Activated T-cell treated with anti-CD3 and anti-CD28 coated beads for 48 hours (primary cell): ENCODE results near the gene TMEM14B.
"Not testable (repeated sequence)": the region's sequence is repeated elsewhere in the genome, so short reads cannot be mapped to it uniquely, and the experiment has no call there.

Experiments
- DNase-seq: peaks from one replicate; pipeline ENCODE4 v3.0.0-alpha.2; 2020; ENCODE audit warnings: low read depth

Gene TMEM14B

DNA sequence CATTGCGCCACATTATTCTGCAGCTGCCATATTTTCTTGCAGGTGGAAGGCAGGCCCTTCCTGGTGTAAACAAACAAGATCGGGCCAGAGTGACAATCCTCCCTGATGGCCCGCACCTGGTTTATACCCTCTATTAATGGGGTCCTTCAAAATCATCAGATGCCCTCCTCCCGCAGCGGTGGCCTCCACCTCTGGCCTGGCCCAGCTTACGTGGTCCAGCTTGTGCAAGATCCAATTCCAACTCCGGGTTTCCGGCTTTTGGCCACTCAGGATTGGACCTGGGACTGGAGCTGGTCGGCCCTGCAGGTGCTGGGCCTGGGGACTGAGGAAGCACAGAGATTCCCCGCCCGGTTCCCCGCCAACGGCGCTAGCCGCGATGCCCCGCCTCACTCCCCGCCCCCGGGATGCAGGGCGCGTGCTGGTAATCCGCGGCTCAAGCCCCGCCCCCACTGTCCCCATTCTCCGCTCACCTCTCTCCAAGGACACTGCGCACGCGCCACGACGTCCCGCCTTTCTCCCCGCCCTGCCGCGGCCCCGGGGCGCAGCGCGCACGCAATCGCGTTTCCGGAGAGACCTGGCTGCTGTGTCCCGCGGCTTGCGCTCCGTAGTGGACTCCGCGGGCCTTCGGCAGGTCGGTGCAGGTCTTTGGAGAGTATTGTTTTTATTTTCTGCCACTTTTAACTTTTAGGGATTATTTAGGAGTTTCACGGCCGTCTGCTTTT is at the start of gene TMEM14B:
TSS of gene TMEM14B (plus strand) at position 555 of the 722 bp plus-strand sequence. CDS start 1,441 bp downstream, outside the sequence.
- peak; percentile 100 for DNase-seq

DNA sequence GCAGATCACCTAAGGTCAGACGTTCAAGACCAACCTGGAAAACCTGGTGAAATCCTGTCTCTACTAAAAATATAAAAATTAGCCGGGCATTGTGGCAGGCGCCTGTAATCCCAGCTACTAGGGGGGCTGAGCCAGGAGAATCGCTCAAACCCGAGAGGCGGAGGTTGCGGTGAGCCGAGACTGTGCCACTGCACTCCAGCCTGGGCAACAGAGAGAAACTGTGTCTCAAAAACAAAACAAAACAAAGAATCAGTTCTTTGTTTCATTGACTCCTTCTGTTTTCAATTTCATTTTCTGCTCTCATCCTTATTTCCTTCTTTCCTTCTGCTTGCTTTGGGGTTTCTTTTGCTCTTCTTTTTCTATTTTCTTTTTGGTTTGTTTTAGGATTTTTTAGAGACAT is 33.6 kb upstream of the TMEM14B start:
- no peak for DNase-seq

DNA sequence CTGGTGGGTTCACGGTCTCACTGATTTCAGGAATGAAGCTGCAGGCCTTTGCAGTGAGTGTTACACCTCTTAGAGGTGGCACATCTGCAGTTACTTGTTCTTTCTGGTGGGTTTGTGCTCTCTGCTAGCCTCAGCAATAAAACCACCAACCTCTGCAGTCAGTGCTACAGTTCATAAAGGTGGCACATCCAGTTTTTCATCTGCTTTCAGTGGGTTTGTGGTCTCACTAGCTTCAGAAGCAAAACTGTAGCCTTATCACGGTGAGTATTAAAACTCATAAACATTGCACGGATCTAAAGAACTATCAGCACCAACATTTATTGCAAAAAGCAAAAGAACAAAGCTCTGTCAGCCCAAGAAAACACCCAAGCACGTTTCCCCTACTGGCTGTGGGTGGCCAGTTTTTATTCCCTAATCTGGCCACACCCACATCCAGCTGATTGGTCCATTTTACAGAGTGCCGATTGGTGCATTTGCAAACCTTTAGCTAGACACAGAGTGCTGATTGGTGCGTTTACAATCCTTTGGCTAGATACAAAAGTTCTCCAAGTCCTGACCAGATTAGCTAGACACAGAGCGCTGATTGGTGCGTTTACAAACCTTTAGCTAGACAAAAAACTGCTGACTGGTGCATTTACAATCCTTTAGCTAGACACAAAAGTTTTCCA is 28.2 kb upstream of the TMEM14B start:
- DNase-seq: peak; percentile 27

DNA sequence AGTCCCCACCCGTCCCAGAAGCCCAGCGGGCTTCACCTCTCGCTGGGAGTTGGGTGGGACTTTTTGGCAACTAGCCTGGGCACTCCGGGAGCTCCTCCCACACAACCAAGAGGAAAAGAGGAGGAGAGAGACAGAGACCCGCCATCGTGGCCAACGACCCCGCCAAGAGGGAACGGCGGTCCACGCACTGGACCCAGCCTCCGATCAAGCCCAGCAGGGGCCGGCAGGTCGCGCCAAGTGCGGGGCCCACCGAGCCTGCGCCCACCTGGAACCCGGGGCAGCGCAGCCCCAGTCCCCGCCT is 27.7 kb upstream of the TMEM14B start:
- no peak for DNase-seq

DNA sequence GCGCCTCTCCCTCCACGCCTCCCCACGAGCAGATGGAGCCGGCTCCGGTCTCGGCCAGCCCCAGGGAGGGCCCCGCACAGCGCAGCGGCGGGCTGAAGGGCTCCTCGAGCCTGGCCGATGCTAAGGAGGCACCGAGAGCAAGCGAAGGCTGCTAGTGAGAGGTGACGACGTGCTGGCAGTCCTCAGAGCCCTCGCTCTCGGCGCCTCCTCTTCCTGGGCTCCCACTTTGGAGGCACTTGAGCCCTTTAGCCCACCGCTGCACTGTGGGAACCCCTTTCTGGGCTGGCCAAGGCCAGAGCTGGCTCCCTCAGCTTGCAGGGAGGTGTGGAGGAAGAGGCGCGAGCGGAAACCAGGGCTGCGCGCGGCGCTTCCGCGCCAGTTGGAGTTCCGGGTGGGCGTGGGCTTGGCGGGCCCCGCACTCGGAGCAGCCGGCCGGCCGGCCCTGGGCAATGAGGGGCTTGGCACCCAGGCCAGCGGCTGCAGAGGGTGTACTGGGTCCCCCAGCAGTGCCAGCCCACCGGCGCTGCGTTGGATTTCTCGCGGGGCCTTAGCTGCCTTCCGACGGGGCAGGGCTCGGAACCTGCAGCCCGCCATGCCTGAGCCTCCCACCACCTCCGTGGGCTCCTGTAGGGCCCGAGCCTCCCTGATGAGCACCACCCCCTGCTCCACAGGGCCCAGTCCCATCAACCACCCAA is 27.2 kb upstream of the TMEM14B start:
- DNase-seq: peak; percentile 54

DNA sequence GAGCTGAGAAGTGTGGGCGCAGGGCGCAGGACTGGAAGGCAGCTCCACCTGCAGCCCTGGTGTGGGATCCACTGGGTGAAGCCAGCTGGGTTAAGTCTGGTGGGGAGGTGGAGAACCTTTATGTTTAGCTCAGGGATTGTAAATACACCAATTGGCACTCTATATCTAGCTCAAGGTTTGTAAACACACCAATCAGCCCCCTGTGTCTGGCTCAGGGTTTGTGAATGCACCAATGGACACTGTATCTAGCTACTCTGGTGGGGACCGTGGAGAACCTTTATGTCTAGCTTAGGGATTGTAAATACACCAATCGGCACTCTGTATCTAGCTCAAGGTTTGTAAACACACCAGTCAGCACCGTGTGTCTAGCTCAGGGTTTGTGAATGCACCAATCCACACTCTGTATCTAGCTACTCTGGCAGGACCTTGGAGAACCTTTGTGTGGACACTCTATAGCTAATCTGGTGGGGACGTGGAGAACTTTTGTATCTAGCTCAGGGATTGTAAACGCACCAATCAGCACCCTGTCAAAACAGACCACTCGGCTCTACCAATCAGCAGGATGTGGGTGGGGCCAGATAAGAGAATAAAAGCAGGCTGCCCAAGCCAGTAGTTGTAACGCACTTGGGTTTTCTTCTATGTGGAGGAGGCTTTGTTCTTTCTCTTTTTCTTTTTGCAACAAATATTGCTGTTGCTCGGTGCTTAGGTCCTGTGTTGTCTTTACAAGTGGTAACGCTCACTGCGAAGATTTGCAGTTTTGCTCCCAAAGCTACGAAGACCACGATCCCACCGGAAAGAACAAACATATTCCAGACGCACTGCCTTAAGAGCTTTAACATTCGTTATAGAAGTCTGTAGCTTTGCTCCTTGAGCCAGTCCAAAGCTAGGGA is 26.4 kb upstream of the TMEM14B start:
- peak; percentile 31 for DNase-seq

DNA sequence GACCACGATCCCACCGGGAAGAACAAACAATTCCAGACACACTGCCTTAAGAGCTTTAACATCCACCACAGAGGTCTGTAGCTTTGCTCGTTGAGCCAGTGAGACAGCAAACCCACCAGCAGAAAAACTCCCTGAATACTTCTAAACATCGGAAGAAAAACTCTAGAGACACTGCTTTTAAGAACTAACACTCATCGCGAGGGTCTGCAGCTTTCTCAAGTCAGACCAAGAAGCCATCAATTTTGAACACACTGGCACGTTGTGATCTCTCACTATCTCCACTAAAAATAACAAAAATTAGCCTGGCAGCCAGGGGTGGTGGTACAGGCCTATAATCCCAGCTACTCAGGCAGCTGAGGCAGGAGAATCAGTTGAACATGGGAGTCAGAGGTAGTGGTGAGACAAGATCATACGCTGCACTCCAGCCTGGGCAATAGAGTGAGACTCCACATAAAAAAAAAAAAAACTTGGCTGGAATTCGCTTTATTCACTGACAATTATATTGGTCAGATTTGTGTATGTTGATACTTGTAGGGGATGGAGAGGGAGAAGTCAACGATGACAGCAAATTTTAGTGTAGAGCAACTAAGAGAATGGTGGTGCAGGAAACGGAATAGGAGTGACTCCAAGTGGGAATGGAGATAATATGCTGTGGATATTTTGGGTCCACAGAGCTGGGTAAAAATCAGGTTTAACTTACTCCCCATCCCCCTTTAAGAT is 25.6 kb upstream of the TMEM14B start:
- no peak for DNase-seq

DNA sequence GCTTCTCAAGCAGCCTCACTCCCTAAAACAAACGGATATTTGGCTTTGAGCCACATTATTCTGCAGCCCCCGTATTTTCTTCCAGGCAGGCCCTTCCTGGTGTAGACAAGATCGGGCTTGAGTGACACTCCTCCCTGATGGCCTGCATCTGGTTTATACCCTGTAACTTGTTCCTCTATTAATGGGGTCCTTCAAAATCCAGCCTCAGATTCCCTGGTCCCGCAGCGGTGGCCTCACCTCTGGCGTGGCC is 25.1 kb upstream of the TMEM14B start:
- DNase-seq: no peak

DNA sequence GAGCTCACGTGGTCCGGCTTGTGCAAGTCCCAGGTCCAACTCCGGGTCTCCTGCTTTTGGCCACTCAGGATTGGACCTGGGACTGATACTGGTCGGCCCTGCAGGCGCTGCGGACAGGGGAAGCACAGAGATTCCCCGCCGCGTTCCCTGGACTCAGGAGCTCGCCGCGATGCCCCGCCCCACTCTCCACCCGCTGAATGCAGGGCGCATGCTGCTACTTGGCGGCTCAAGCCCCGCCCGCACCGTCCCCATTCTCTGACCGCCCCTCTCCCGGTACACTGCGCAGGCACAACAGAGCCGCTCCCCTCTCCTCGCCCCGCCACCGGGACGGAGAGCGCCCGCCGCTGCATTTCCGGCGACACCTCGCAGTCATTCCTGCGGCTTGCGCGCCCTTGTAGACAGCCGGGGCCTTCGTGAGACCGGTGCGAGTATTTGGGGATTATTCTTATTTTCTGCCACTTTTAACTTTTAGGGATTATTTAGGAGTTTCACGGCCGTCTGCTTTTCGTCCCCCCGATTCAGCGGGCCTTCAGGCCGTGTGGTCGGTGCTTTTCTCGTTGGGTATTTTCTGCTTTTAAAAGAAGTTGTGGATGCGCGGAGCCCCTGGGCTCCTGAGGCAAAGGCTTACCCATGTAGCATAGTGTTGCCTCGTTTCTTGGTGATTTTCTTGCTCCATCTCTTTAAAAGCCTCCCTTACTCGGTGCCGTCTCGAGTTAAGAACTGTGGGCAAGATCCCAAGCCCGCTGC is 24.6 kb upstream of the TMEM14B start, which contains the start of gene TMEM14C:
TSS of gene TMEM14C (plus strand) at position 251 of the 747 bp plus-strand sequence. CDS start 1,544 bp downstream, outside the sequence.
- peak; percentile 89 for DNase-seq

DNA sequence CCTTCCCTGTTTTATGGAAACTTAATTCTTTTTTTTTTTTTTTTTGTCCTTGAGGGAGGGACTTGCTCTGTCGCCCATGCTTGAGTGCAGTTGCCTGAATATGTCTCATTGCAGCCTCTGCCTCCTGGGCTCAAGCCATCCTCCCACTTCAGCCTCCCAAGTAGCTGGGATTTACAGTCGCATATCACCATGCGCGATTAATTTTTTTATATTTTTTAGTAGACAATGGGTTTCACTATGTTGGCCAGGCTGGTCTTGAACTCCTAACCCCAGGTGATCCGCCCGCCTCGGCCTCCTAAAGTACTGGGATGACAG is 24.1 kb upstream of the TMEM14B start:
- DNase-seq: no peak

DNA sequence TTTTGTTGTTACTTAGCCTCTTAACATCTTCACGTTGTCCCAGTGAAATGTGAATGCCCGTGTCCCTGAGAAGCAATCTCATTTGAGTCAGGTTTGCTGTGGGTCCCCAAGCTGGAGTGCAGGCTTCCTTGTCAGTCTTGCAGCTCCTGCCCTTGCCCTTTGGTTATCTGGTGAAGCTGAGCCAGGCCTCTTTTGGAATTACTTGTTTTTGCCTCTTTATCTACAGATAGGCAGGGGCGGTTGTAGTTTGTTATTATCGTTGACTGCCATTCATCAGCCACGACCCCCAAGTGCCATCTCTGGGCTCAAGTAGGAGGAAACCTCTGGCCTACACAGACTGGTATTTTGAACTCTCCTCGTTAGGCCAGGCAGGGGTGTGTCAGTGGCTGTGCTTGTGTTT is 22.6 kb upstream of the TMEM14B start:
- DNase-seq: no peak

DNA sequence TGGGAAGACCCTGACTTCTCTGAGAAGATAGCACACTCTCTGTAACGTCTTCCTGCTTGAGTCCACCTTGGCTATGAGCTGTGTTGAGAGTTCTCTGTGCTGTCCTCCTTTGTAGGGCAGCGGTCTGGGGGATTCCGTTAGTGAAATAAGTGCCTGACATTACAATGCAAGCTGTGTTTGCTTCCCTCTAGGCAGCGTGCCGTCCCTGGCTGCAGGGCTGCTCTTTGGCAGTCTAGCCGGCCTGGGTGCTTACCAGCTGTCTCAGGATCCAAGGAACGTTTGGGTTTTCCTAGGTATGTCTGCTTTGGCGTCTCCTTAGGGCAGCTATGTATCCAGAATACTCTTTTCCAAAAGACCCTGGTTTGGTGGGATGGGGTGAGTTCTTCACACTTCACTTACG is 21.9 kb upstream of the TMEM14B start:
- DNase-seq: no peak

DNA sequence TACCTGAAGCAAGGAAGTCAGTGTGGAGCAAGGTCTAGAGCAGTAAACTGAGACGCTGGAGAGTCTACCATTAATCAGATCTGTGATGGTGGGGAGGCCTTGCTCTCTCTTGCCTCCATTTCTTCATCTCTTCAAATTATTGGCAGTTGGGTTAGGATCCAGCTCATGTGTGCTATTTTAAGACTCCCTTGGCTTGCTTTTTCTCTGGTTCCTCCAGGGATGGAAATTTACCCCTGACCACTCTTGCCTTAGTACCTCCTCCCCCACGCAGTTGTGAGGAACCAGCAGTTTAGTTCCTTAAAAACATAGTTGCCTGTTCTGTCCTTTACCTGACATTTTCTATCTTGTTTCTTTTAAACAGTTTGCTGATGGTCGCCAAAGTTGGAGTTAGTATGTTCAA is 17.4 kb upstream of the TMEM14B start:
- no peak for DNase-seq

DNA sequence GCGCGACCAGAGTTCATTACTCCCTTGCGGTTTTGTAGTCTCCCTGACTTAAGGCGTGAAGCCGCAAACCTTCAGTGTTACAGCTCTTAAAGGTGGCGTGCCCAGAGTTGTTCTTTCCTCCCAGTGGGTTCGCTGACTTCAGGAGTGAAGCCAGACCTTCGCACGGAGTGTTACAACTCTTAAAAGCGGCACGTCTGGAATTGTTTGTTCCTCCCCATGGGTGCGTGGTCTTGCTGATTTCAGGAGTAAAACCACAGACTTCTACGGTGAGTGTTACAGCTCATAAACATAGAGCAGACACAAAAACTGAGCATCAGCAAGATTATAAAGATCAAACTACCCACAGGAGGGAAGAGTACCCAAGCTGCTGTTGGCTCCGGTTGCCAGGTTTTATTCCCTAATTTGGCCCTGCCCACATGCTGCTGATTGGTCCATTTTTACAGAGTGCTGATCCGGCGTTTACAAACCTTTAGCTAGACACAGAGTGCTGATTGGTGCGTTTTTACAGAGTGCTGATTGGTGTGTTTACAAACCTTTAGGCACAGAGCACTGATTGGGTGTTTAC is 14.4 kb upstream of the TMEM14B start:
- no peak for DNase-seq

DNA sequence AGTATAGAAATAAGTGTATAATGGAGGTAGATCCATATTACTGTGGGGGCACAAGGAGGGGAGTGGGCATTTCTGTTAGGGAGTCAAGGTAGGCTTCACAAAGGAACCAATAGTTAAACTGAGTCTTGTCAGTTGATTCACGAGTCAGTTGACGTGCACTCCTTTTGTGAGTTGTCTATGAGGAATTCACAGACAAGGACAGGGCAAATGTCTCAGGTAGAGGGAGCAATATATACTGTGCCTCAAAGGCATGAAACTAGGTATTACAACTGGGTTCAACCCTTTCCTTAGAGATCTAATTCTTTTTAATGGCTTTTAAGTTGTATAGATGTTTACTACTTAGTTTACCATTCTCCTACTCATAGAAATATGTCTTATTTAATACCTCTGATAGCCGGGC is 13.7 kb upstream of the TMEM14B start:
- no peak for DNase-seq

DNA sequence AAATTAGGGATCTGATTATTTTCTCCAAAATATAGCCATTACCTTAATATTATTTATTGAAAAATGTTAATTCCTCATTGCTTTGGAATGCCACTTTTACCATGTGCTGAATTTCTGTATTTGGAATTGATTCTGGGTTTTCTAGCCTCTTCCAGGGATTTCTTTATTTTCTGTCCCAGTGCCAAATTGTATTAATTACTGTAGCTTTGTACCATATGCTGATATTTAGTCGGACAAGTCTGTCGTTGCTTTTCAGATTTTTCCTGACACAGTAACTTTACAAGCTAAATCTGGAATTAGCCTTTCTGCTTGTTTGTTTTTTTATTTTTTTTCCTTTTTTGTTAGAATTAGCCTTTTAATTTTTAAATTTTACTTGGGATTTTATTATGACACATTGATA is 10.9 kb upstream of the TMEM14B start:
- no peak for DNase-seq

DNA sequence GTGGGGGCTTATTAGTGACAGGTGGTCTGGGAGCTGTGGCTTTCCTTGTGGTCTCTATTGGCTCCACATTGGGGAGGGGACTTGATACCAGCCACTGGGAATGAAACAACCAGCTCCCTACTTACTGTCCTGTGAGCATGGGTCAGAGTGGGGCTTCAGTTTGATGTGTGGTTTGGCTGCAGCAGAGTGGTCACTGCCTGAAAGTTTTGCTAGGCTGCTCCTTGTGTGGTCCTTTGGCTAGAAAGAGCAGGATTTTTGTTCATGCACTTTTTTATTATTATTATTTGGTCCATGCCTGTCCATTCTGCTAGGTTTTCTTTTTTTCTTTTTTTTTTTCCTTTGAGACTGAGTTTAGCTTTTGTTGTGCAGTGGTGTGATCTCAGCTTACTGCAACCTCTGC is 7.5 kb upstream of the TMEM14B start:
- DNase-seq: no peak

DNA sequence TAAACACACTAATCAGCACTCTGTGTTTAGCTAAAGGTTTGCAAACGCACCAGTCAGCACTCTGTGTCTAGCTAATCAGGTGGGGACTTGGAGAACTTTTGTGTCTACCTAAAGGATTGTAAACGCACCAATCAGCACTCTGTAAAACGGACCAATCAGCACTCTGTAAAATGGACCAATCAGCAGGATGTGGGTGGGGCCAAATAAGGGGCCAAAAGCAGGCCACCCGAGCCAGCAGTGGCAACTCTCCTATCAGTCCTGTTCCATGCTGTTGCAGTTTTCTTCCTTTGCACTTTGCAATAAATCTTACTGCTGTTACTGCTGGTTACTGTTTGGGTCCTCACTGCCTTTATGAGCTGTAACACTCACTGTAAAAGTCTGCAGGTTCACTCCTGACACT is 6.0 kb upstream of the TMEM14B start:
- not testable (repeated sequence) for DNase-seq

DNA sequence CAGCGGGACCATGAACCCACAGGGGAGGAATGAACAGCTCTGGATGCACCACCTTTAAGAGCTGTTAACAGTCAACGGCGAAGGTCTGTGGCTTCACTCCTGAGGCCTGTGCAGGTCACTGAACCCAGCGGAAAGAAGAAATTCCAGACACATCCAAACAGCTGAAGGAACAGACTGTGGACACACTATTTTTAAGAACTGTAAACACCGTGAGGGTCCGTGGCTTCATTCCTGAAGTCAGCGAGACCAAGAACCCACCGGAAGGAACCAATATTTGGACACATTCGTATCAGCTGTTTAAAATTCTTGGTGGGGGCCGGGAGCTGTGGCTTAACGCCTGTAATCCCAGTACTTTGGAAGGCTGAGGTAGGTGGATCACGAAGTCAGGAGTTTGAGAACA is 5.4 kb upstream of the TMEM14B start:
- no peak for DNase-seq

DNA sequence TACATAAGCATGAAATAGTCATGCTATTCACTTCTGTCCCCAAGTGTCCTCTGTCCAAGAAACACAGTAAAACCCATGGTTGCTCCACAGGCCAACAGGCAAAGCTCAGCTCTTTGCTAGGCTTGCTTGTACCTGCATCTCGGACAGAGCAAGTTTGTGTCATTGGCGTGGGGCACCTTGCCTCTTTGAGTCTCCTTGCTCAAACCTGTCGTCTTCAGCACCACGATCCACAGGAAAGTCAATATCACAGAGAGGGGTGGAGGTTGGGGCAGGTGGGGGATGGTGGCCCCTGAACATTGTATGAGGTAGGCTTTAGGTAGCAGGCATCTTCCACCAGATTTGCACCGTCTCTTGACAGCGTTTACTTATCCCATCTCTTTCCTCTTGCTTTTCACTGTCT is 4.1 kb upstream of the TMEM14B start:
- no peak for DNase-seq

DNA sequence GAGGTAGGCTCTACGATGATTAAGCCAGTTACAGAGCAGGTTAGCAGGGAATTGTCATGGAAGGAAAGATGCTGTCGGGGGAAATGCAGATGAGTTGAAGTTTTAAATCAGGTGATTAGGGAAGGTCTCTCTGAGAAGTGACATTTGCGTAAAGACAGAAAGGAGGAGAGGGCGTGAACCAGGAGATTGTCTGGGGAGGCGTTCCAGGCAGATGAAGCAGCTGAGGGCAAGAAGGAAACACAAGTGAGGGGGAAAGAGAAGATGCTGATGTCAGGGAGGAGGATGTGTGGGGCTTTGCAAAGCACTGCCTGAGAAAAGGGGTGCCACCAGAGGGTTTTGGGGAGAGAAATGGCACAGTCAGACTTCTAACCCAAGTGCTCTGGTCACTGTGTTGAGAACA is 2.5 kb upstream of the TMEM14B start:
- DNase-seq: no peak
